Left renal cortex interstitium (tissue), 4 donors: ENCODE results near the gene TOLLIP. TPM values are rescaled to one million over a fixed set of nuclear protein-coding genes. Genes with fewer than 3 reads are reported as not detected.

Source experiments
- DNase-seq, 4 donors: peaks; one replicate each; pipeline ENCODE4 v3.0.0-alpha.2; 2013; ENCODE audit warnings: low read depth in 4 of 4, low spot score in 2 of 4, missing footprints in 1 of 4
- polyA plus RNA-seq, 4 donors: library from polyadenylated mRNA; unstranded; fragments of 120-200 nt; gene quantifications; one replicate each; pipeline ENCODE4 v1.2.1, GENCODE V29; 2013; ENCODE audit not compliant: insufficient read length in 4 of 4

Gene TOLLIP
- polyA plus RNA-seq, 4 donors = 33.0 to 51.5 (median 45.6) TPM

DNA sequence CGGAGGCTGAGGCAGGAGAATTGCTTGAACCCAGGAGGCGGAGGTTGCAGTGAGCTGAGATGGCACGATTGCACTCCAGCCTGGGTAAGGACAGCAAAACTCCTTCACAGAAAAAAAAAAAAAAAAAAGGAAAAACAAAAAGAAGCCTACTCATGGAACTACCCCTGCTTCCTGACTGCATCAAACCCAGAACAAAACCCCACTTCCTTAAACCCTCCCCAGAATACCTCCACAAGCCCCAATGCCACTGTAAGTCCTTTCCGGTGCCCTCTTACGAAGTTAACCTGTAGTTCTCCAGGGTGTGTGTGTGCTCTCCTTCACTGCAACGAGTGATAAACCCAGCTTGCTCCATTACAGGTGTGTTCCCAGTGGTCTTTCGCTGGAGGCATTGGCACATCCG is 8.6 kb upstream of the TOLLIP start:
- no peak for DNase-seq

DNA sequence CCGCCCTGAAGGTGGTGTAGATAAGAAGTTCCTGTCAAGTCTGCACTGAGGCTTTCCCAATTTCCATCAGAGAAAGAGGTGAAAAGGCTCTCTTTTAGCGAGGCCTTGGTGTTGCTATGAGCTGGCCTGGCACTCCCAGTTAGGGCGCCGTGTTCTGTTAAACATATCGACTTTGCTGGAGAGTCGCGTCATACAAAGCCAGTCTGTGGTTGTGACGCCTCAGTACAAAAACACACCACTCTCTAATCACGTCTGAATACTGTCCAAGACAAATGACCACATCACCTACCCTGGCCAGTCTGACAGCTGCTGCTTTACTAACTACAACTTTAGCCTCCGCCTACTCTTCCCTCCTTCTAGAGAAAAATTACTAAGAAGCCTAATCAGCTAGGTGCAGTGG is 8.0 kb upstream of the TOLLIP start:
- DNase-seq = no peak

DNA sequence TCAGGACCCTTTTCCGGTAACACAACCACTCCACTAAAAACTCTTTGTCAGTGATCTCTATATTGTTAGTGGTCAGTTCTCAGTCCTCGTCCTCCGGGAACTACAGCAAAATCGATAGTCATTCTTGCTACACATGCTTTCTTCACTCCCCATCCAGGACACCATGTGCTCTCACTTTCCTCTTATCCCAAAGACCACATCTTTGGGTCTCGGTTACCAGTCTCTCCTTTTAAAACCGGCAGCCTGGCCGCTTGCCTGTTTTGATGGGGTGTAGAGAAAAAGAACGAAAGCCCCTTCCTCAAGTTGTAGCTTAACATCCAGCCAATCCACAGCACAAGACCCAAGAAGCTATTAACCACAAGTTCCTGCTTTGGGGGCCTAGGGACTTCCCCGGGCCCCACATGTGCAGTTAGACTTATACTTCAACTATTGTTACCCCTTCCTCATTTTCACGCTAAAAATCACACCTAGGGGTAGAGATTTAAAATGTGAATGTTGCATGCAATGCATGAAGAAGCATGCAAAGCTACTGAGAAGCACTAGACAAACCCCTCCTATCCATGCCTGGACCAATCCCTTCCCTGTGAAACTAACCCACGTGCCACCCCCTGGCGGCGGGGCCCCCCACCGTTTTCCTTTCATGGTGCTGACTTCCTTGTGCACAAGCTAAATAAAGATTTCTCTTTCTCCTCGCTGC is 1.5 kb upstream of the TOLLIP start:
- no peak for DNase-seq

DNA sequence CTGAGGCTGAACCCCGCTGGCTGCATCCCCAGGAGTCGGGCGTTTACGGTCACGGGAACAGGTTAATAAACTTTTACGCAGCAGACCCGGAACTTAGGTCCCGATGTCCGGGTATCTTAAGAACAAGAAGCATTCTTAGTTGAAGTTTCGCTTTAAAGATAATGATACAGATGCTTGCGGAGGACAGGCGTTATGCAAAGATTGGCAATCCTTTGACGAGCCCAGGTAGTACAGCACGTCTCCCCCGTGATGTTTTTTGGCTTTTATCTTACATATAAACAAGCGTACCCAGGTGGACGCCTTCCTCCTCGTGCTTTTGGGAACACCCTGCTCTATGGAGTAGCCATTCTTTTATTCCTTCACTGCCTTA is 871 bp upstream of the TOLLIP start:
- no peak for DNase-seq

DNA sequence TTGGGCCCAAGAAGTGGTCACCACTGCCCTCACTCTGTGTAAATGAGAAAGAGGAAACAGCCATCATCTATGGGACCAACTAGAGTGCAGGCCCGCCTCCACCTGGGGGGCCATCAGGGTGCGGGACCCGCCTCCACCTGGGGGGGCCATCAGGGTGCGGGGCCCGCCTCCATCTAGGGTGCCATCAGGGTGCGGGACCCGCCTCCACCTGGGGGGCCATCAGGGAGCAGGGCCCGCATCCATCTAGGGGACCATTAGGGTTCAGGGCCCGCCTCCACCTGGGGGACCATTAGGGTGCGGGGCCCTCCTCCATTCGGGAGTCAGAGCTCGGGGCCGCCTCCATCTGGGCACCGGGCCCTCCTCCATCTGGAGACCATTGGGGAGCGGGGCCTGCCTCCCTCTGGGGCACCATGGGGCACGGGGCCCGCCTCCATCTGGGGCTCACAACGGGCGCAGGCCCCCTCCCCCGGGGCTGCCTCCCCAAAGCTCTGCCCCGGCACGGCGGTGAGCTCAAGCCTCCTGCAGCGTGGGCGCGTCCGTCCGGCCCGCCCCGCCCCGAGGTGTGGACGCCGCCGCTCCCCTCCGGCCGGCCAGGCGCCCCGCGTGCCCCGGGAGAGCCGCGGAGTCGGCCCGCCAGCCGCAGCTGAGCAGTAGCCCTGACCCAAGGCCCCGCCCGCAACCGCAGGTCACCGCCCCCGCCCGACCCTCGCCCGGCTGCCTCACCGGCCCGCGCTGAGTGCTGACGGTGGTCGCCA is 512 bp downstream of the TOLLIP start:
- no peak for DNase-seq

DNA sequence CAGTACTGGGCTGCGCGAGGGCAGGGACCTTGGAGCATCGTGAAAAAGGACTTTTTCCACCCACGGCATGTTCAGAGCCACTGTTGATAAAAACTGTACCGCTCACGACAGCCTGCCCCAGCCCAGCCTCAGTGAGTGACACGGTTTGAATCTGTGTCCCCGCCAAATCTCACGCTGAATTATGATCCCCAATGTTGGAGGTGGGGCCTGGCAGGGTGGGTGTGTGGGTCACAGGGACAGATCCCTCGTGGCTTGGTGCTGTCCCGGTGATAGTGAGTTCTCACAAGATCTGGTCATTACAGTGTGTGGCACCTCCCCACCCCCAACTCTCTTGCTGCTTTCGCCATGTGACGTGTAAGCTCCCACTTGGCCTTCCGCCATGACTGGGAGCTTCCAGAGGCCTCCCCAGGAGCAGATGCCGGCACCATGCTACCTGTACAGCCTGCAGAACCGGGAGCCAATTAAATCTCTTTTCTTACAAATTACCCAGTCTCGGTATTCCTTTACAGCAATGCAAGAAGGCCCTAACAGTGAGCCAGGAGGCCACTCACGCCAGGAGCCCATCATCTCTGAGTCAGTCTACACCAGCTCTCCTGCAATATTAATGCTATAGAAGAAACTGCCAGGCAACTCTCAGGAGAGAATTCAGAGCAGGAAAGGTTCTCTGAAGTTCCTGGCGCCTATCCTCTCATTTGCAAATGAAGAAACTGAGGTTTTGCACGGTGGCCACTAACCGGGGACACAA is 1.3 kb downstream of the TOLLIP start:
- DNase-seq = no peak

DNA sequence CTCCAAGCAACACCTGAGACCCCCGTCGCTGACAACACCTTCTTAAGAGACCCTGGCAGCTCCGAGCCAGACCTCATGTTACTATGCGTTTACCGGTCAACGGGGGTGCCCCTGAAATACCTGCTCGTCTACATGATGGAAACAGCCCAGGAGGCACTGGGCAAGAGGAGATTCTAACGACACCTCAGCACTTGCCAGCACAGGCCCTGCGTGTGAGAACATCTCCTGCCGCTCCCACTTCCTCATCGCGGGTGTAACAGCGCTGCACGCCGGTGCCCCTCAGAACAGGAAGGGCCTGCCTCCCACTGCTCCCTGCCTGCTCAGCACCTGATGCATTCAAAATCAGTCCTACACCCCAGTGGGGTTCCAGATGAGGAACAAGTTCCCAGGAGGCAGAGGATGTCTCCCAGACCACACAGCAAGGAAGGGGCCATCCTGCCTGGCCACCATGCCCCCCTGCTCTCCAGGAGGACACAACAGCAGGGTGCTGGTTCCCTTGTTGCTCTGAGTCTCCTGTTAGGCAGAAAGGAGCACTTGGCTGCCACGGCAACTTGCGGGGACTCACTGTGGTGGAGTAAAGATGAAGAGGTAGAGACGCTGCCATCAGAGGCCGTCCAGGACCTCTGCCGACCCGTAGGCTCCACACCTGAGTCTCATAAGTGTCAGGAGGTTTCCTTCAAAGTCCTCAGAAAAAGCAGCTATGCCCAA is 2.1 kb downstream of the TOLLIP start:
- no peak for DNase-seq

DNA sequence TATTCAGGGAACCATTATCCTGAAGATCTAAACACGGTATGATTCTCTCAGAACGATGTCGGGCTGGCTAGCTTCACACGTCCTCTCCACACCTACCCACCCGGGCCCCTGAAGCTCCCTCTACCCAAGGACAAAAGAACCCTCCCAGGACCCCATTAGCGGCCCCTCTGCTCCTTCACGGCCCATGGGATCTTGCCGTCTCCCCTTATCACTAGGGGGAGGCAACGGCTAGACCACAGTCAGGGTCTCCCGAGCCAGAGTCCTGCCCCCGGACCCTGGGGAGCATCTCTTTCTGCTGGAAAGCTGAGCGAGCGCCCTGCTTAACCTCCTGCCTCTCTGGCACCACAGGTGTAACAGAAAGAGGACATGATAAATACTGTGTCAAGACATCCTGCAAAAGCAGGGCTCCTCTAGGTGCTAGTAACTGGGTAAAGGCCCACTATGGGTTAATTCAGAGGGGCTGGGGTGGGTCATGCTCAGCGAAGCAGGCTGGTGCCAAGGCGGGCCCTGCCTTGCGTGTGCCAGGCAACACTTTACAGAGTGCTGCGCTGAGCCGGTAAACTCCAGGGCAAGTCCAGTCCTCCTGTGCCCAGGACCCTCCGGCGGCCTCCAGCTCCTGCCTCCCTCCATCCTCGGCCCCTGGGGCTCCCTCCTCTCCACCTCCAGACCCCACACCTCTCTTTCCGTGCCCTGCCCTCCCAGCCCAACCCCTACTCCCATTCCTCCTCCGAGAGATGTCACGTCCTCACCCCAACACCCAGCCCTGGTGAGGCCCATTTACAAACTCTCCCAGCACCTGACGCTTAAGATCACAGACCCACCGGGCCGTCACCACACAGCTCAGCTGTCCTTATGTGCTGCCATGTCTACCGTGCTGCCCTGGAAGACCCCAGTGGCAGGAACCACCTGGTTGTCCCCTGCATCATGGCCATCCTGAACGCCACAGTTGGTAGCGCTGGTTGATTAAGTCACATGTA is 3.0 kb downstream of the TOLLIP start:
- DNase-seq = no peak

DNA sequence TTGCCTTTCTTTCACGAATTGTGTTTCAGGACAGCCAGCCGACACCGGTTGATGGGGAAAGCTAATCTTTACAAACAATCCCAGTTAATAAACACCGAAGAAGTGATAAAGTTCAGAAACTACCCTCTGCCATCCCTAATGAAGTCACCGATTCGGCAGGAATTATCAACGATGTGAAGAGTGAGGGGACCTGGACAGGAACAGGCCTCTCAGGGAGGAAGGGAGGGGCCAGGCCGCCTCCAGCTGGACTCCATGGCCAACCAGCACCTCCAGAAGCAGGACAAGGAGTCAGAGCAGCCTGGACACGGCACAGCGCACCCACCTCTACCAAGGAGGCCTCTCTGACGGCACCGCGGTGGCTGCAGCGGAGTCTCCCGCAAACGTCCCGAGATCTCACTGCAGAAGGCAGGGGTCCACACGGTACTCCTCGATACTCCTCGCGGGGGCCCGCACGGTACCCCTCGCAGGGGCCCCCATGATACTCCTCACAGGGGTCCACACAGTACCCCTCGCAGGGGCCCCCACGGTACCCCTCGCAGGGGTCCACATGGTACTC is 3.9 kb downstream of the TOLLIP start:
- no peak for DNase-seq

DNA sequence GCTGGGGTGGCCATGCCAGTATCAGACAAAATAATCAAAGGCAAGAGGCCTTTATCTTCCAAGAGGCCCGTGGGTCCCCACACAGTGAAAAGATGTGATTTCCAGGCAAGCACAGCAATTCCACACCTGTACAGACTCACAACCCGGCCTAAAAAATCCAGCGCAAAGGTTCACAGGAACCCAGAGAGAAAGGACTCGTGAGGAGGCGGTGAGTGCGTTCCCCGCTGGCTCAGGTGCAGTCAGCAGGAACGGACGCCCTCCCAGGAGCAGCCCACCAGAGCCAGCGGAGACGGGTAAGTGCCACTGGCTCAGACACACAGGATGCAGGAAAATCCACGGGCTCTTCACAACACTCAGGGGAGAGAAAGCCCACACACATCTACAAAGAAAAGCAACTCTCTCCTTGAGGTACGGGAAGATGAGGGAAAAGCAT is 4.4 kb downstream of the TOLLIP start:
- no peak for DNase-seq

DNA sequence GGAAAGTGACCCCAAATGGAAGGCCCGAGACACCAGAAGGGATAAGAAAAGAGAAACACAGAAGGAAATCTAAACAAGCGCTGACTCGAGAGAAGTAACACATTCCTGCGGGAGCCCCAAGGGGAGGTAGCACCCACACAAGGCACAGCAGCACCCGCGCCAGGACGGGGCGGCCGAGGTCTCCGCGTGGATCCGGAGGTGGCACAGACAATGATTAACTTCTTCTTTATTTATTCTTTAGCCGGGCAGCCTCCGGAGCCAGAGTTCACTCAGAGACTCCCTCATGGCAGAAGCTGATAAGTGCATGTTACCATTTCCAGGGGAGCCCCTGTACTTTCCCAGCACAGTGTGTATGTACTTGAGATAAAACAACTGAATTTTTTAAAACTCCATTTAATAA is 5.1 kb downstream of the TOLLIP start:
- no peak for DNase-seq

DNA sequence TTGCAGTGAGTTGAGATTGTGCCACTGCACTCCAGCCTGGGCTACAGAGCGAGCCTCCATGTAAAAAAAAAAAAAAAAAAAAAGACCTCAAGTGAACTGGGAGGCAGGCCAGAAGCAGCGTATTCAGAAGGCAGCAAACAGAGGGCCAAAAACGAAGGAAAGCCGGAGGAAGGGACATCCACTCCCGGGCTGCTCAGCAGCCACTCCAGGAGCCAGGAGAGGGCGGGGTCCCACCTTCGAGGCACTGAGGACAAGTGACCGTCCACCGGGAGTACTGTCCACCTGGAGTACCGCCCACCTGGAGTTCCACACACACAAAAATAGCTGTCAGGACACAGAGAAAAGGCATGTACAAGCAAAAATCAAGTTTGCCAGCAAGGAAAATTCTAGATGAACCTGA is 5.5 kb downstream of the TOLLIP start:
- DNase-seq = no peak

DNA sequence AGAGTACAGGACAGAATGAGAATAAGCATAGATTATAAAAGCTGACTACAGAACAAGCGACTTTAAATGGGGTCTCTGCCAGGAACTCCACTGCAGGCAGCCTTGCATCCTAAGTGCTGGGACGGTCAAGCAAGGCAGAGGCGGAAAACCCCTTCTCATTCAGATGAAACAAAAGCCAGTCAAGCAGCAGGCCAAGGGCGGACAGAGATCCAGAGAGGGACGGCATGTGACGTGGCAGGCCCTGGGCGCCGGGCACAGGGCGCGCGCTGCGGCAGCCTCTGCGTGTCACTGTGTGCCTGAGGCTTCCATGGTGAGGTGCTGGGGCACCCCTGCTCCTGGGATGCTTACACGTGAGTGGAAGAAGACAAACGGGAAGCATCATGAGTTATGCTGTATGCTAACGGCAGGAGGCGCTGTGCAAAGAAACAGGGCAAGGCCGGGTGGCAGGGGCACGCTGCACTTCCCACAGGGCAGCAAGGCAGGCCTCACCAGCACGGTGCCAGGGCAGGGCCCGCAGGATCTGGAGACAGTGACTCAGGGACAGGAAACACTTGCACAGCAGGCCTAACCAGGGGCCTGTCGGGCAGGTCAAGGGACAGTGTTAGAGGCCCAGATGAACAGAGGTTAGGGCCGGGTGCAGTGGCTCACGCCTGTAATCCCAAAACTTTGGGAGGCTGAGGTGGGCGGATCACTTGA is 6.2 kb downstream of the TOLLIP start:
- DNase-seq = no peak

DNA sequence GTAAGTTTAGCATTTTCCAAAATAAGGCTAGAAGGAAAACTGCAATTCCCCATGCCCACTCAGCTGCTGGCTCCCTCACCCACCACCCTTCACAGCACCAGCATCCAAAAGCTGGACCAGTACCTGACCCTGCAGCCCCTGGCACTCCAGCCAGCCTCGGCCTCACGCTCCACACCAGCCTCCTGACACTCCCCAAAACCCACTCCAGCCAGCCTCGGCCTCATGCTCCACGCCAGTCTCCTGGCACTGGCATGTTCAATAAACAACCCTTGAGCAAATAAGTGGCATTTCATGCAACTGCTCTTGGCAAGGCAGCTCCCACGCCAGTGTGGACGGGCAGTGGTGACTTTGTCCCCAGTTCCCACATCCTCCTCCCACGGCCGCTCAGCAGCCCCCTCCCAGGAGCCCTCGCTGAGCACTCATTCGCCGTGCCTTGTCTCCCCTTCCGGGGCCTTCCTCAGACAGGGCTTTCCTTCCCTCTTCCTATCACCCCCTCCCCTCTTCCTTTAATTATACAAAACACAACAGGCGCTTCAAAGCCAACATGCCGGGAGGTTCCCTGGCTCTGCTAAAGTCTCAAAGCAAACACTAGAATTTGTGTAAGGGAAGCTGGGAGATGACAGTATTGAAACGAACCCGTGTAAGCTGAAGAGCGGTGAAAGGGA is 6.8 kb downstream of the TOLLIP start:
- no peak for DNase-seq

DNA sequence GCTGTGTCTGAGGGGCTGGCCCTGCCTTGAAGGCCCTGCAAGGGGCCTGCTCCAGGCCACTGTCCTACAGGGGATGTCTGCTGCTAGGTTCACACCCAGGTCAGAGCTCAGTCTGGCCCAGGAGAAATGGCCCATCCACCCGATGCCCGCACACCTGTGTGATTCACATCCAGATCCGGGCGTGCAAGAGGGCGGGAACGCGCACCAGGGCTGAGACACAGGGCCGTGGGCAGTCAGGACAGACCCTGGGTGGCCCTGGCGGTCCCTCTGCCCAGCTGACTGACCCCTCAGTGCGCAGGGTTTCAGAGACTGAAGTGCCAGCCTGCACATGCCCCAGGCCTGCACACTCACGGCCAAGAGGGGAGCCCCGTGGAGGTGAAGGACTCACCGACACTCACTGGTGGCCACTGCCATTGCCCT is 7.4 kb downstream of the TOLLIP start:
- DNase-seq = no peak

DNA sequence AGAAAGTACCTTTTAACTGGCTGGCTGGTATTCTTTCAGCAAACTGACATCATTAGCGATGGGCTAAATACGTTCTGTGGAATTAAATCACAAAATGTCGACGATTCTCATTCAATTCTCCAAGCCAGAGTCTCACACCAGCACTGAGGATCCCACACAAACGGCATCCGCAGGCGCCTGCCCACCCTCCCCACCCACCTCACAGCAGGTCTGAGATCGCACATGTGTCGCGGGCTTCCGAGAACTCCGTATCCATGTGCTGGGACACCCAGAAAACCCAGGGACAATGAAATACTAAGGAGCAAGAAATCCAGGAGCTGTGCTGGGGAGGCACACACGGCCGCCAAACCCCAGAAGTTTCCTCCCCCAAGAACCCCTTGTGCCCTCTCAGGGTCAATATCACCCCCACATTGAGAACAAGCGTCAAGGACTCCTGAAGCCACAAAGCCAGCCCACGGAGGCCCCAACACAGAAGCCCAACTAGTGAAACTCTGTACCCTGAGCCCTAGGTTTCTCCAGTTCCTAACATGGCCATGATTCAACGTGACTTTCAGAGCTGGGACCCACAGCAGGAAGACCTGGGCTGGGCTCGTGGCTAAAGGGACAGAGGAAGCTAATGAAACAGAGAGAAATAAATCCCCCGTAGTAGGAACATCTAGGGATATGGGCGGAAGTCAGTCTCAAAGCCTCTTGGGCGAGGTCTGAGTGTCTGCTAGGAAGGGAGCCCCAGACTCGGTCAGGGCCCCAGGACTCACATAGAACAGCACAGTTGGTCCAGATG is 8.0 kb downstream of the TOLLIP start:
- DNase-seq = no peak

DNA sequence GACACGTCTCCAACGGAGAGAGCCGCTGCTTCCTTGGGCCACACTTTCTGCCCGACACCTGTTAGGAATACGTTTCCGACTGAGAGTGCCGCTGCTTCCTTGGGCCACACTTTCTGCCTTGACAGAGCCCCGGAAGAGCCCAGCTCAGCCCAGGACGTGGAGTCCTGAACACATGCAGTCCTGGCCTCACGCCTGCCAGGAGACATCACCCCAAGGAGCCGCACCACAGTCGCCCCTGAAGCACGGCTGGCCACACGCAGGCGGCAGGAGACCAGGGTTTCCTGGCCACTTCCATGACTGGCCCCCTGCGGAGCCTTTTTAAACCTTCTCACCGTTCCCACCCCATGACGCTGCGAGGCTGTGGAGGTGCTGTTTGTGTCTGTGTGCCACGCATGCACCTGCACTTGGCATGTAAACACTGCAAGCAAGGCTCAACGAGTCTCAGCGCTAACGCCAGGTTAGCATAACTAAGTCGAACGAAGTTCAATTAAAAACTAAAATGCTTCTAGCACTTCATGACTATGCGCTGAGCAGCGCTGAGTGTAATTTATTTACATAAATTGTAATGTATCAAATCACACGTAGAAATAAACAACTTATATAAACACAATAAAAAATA is 8.8 kb downstream of the TOLLIP start:
- DNase-seq = no peak
